Hepatocyte (in vitro differentiated cells): ENCODE measurements around the gene STN1. TPM values are rescaled to one million over a fixed set of nuclear protein-coding genes. Genes with fewer than 3 reads are reported as not detected.

Experiments
- DNase-seq: peaks from one replicate; pipeline ENCODE4 v3.0.0-alpha.2; 2016; ENCODE audit warnings: low spot score
- H2AFZ ChIP-seq: fragments of 200-600 bp; sonication (generic); 2 replicates; pipeline ENCODE4 v1.6.0; 2016; ENCODE audit warnings: antibody characterized with exemption, mild to moderate bottlenecking
- H3K27ac ChIP-seq: fragments of 200-600 bp; sonication (generic); 2 replicates; pipeline ENCODE4 v1.5.1; 2016; ENCODE audit warnings: mild to moderate bottlenecking
- H3K27me3 ChIP-seq: fragments of 200-600 bp; sonication (generic); 2 replicates; pipeline ENCODE4 v1.6.1; 2016
- H3K36me3 ChIP-seq: fragments of 200-600 bp; sonication (generic); replicated peaks from 2 replicates; pipeline ENCODE4 v1.5.1; 2016; ENCODE audit warnings: low read depth; ENCODE audit not compliant: insufficient read depth
- H3K4me1 ChIP-seq: fragments of 200-600 bp; sonication (generic); 2 replicates; pipeline ENCODE4 v1.5.1; 2016; ENCODE audit warnings: mild to moderate bottlenecking, moderate library complexity; ENCODE audit not compliant: insufficient read depth
- H3K4me2 ChIP-seq: fragments of 200-600 bp; sonication (generic); 2 replicates; pipeline ENCODE4 v1.6.0; 2016
- H3K4me3 ChIP-seq: fragments of 200-600 bp; sonication (generic); 2 replicates; pipeline ENCODE4 v1.5.1; 2016; ENCODE audit warnings: mild to moderate bottlenecking
- H3K79me2 ChIP-seq: fragments of 200-600 bp; sonication (generic); 2 replicates; pipeline ENCODE4 v1.6.0; 2017; ENCODE audit warnings: mild to moderate bottlenecking
- H3K9me2 ChIP-seq: fragments of 200-600 bp; sonication (generic); replicated peaks from 2 replicates; pipeline ENCODE4 v1.6.0; 2017; ENCODE audit warnings: mild to moderate bottlenecking; ENCODE audit not compliant: insufficient read depth
- H3K9me3 ChIP-seq: fragments of 200-600 bp; sonication (generic); 2 replicates; pipeline ENCODE4 v1.5.1; 2016; ENCODE audit warnings: low read depth, mild to moderate bottlenecking
- H4K20me1 ChIP-seq: fragments of 200-600 bp; sonication (generic); 2 replicates; pipeline ENCODE4 v1.6.0; 2016; ENCODE audit warnings: mild to moderate bottlenecking; ENCODE audit not compliant: insufficient read depth, poor library complexity, severe bottlenecking
- EZH2 ChIP-seq: fragments of 200-600 bp; sonication (generic); IDR thresholded peaks from 2 replicates; pipeline ENCODE4 v1.6.1; 2016; ENCODE audit warnings: antibody characterized with exemption, mild to moderate bottlenecking, borderline replicate concordance
- EZH2phosphoT487 ChIP-seq: fragments of 200-600 bp; sonication (generic); IDR thresholded peaks from one replicate; pipeline ENCODE4 v1.6.1; 2018; ENCODE audit warnings: antibody characterized with exemption, mild to moderate bottlenecking, low read depth, moderate library complexity; ENCODE audit not compliant: unreplicated experiment, severe bottlenecking
- WGBS: methylation state at CpG from one replicate; pipeline ENCODE4 v1.1.6; 2016; ENCODE audit warnings: low lambda C conversion rate; ENCODE audit errors: missing lambda C conversion rate; 5-methylcytosine and 5-hydroxymethylcytosine counted together
- polyA plus RNA-seq: library from polyadenylated mRNA; unstranded; fragments of >200 nt; fragmentation: Nextera tagmentation; extraction: Ambion mirVana; gene quantifications from 2 replicates; pipeline ENCODE4 v1.2.1, GENCODE V29; 2016
- total RNA-seq: library from RNA; depleted of rRNA; stranded (reverse); fragments of >200 nt; gene quantifications from 2 replicates; pipeline ENCODE4 v1.2.3, GENCODE V29; 2014
- TF ChIP-seq, protein P1 (sequence below): fragments of 200-600 bp; sonication (generic); IDR thresholded peaks from 2 replicates; pipeline ENCODE4 v1.5.1; 2016; ENCODE audit warnings: antibody characterized with exemption, mild to moderate bottlenecking; ENCODE audit not compliant: poor library complexity

The STN1 gene
- total and polyA plus RNA-seq, 2 experiments from 2014 or later, result 20.1 to 20.2 TPM

DNA sequence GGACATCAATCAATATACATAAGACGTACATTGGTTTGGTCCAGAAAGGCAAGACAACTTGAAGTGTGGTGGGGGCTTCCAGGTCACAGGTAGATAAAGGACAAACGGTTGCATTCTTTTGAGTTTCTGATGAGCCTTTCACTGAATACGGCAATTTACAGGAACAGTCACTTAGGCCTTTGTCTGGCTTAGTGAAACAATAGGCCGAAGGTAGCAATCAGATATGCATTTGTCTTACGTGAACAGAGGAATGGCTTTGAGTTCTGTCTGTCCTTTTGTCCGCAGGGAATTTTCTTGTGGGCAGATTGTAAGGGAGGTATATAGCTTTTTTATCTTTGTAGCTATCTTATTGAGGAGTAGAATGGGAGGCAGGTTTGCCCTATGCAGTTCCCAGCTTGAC is 10.8 kb upstream of the STN1 start:
- no peaks in the 10 kb centered on the region for H4K20me1 ChIP-seq
- DNase-seq, result no peak
- no peak overlapping the region for H3K4me2 ChIP-seq
- H3K9me2 ChIP-seq, result no peaks in the 10 kb centered on the region
- 56% methylated on average over 6 of the region's 6 CpGs for WGBS
- no peak overlapping the region for H3K27ac ChIP-seq
- no peak overlapping the region for H3K4me3 ChIP-seq
- H2AFZ ChIP-seq, result no peak overlapping the region
- H3K27me3 ChIP-seq, result no peaks in the 10 kb centered on the region
- TF ChIP-seq, protein P1, sequence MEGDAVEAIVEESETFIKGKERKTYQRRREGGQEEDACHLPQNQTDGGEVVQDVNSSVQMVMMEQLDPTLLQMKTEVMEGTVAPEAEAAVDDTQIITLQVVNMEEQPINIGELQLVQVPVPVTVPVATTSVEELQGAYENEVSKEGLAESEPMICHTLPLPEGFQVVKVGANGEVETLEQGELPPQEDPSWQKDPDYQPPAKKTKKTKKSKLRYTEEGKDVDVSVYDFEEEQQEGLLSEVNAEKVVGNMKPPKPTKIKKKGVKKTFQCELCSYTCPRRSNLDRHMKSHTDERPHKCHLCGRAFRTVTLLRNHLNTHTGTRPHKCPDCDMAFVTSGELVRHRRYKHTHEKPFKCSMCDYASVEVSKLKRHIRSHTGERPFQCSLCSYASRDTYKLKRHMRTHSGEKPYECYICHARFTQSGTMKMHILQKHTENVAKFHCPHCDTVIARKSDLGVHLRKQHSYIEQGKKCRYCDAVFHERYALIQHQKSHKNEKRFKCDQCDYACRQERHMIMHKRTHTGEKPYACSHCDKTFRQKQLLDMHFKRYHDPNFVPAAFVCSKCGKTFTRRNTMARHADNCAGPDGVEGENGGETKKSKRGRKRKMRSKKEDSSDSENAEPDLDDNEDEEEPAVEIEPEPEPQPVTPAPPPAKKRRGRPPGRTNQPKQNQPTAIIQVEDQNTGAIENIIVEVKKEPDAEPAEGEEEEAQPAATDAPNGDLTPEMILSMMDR, result no peak
- TF ChIP-seq EZH2 (no peak), EZH2phosphoT487 (no peak)
- no peaks in the 10 kb centered on the region for H3K9me3 ChIP-seq
- peaks cover 3% of the 10 kb centered on the region for H3K4me1 ChIP-seq
- no peaks in the 10 kb centered on the region for H3K36me3 ChIP-seq
- H3K79me2 ChIP-seq, result no peaks in the 10 kb centered on the region

DNA sequence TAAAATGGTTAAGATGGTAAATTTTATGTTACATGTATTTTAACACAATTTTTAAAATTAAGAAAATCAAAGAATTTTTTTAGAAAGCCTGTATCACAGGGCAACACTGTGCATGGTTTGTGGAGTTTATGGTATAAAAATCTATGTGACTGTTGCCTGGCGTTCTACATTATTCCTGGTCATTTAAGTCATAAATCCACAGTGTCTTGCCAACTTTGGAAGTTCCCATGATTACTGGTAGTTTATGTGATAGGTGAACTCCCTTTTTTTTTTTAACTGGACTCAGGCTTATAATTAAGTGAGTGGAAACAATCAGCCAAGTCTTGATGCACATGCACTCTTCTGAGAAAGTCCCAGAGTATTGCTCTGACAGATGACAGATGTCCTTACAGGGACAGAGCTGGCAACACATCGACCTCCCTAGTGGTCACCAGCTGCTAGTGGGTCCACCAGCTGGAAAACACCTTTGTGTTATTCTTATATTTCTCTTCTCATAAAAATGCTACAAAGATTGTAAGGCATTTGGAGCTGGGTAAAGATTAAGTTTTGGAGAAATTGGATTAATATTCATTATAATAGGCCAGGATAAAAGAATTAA is 8.8 kb upstream of the STN1 start:
- Histone ChIP-seq H3K4me2 (no peak overlapping the region), H3K9me3 (no peaks in the 10 kb centered on the region), H3K27me3 (no peaks in the 10 kb centered on the region), H3K79me2 (no peaks in the 10 kb centered on the region), H3K9me2 (no peaks in the 10 kb centered on the region), H2AFZ (no peak overlapping the region), H3K36me3 (no peaks in the 10 kb centered on the region), H3K27ac (no peak overlapping the region), H3K4me1 (peaks cover 6% of the 10 kb centered on the region), H4K20me1 (no peaks in the 10 kb centered on the region), H3K4me3 (no peak overlapping the region)
- DNase-seq, result no peak
- TF ChIP-seq, protein P1, result no peak
- TF ChIP-seq EZH2phosphoT487, result no peak
- TF ChIP-seq EZH2, result no peak
- 77% methylated on average over 2 of the region's 2 CpGs for WGBS

DNA sequence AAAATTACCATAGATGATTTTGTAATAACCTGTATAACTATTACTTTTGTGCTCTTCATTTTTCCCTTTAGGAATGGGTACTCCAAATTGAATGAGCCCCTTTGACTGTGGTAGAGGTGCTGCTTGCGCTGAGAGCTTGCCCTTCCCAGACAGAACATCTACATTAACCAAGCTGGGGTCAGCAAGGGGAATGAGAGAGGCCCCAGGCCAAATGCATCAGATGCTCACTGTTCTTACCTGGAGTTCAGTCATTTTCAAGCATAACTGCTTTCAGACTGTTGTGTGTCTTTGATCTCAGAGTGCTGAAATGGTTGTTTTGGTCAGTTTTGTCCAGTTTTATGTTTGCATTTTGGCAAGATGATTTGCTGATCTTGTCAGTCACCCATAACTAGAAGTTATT is 7.6 kb upstream of the STN1 start:
- H3K4me2 ChIP-seq, result no peak overlapping the region
- H3K27ac ChIP-seq, result no peak overlapping the region
- H4K20me1 ChIP-seq, result no peaks in the 10 kb centered on the region
- H3K4me3 ChIP-seq, result no peak overlapping the region
- TF ChIP-seq, protein P1, result no peak
- TF ChIP-seq EZH2phosphoT487 (no peak), EZH2 (no peak)
- no peaks in the 10 kb centered on the region for H3K27me3 ChIP-seq
- H3K79me2 ChIP-seq, result no peaks in the 10 kb centered on the region
- peaks cover 6% of the 10 kb centered on the region for H3K4me1 ChIP-seq
- H3K9me2 ChIP-seq, result no peaks in the 10 kb centered on the region
- no peak for DNase-seq
- H3K9me3 ChIP-seq, result no peaks in the 10 kb centered on the region
- H2AFZ ChIP-seq, result no peak overlapping the region
- no peaks in the 10 kb centered on the region for H3K36me3 ChIP-seq
- WGBS, result 80% methylated on average over 1 of the region's 1 CpG
